Endothelial cell of umbilical vein (primary cell): ENCODE results near the gene INPP5B. TPM values are rescaled to one million over a fixed set of nuclear protein-coding genes. Genes with fewer than 3 reads are reported as not detected.
A peak's percentile ranks its signal among the peaks of the same experiment; 100 is the strongest.

Source experiments
- BruUV-seq: library from RNA; stranded (reverse); fragments of 400-500 nt; replicated peaks from 2 replicates; lab custom pipeline; 2021; lab: Mats Ljungman, UMichigan
- CTCF ChIA-PET: fragments of 300-600, 350-600 bp; sonication (Branson Sonifier 250); formaldehyde crosslinking; loops from one replicate; lab custom pipeline; 2021; ENCODE audit warnings: antibody characterized with exemption, inconsistent platforms; lab: Charles Lee
- POLR2A ChIA-PET: fragments of 300-600, 350-600 bp; sonication (Branson Sonifier 250); formaldehyde crosslinking; loops from one replicate; lab custom pipeline; 2021; ENCODE audit warnings: antibody characterized with exemption, inconsistent platforms; lab: Charles Lee
- DNase-seq: peaks from one replicate; pipeline ENCODE4 v3.0.0-alpha.2; 2011; ENCODE audit warnings: low read depth, low spot score
- FAIRE-seq: peaks from 2 replicates; lab custom pipeline; 2011; peaks lifted over from hg19 to GRCh38; lab: Jason Lieb, UNC
- H2AFZ ChIP-seq: 2 replicates; pipeline ENCODE4 v1.6.0; 2012; ENCODE audit warnings: low read depth, low read length, control low read depth, inconsistent platforms
- H3K27ac ChIP-seq: 2 replicates; pipeline ENCODE4 v1.5.1; 2011; ENCODE audit warnings: low read depth, mild to moderate bottlenecking, control low read depth, low read length, moderate library complexity; ENCODE audit not compliant: insufficient read depth
- H3K27me3 ChIP-seq, 2 experiments: 2 replicates each; pipeline versions ENCODE4 v1.6.0 to v1.6.1; 2011; ENCODE audit warnings: low read length in 2 of 2, mixed read lengths in 1 of 2; ENCODE audit not compliant: control insufficient read depth in 2 of 2, insufficient read depth in 2 of 2
- H3K36me3 ChIP-seq, 2 experiments: 2 replicates in 1 of 2; 3 replicates in 1 of 2; pipeline ENCODE4 v1.5.1; 2011; ENCODE audit warnings: low read length in 2 of 2, mild to moderate bottlenecking in 1 of 2, moderate library complexity in 1 of 2; ENCODE audit not compliant: control insufficient read depth in 2 of 2, insufficient read depth in 2 of 2; ENCODE audit errors: extremely low read depth in 1 of 2
- H3K4me1 ChIP-seq: 3 replicates; pipeline ENCODE4 v1.5.1; 2011; ENCODE audit warnings: mild to moderate bottlenecking, low read length; ENCODE audit not compliant: control insufficient read depth, insufficient read depth; ENCODE audit errors: extremely low read depth
- H3K4me2 ChIP-seq: 2 replicates; pipeline ENCODE4 v1.6.1; 2011; ENCODE audit warnings: low read length, control low read depth, mixed read lengths; ENCODE audit not compliant: insufficient read depth
- H3K4me3 ChIP-seq, 3 experiments: fragments of 200-600 bp in 1 of 3; sonication (generic), shearing (Covaris generic) in 1 of 3; replicated peaks in 1 of 3; 2 replicates each; pipeline ENCODE4 v1.5.1; 2011 to 2016; ENCODE audit warnings: control low read depth in 3 of 3, low read length in 3 of 3, mild to moderate bottlenecking in 2 of 3, inconsistent platforms in 1 of 3, low read depth in 1 of 3, moderate library complexity in 1 of 3; ENCODE audit not compliant: insufficient read depth in 1 of 3
- H3K79me2 ChIP-seq: 2 replicates; pipeline ENCODE4 v1.6.0; 2012; ENCODE audit warnings: low read length, inconsistent platforms; ENCODE audit not compliant: control insufficient read depth, insufficient read depth
- H3K9ac ChIP-seq: replicated peaks from 2 replicates; pipeline ENCODE3; 2011; ENCODE audit warnings: low read length, control low read depth; ENCODE audit not compliant: insufficient read depth; ENCODE audit errors: extremely low read depth
- H3K9me1 ChIP-seq: replicated peaks from 3 replicates; pipeline ENCODE4 v1.6.0; 2011; ENCODE audit warnings: mild to moderate bottlenecking, low read length; ENCODE audit not compliant: control insufficient read depth, insufficient read depth; ENCODE audit errors: extremely low read depth
- H3K9me3 ChIP-seq: replicated peaks from 2 replicates; pipeline ENCODE4 v1.5.1; 2012; ENCODE audit warnings: low read length, inconsistent platforms; ENCODE audit not compliant: control insufficient read depth, insufficient read depth
- H4K20me1 ChIP-seq: replicated peaks from 2 replicates; pipeline ENCODE3; 2011; ENCODE audit warnings: mild to moderate bottlenecking, low read length; ENCODE audit not compliant: control insufficient read depth, insufficient read depth; ENCODE audit errors: extremely low read depth
- EZH2 ChIP-seq: IDR thresholded peaks from 2 replicates; pipeline ENCODE4 v1.6.1; 2012; ENCODE audit warnings: borderline replicate concordance, low read depth, mild to moderate bottlenecking, moderate library complexity, low read length, inconsistent platforms; ENCODE audit not compliant: severe bottlenecking
- FOS ChIP-seq: IDR thresholded peaks from 2 replicates; pipeline ENCODE4 v1.6.1; 2011; ENCODE audit warnings: mild to moderate bottlenecking, low read length, moderate library complexity, borderline replicate concordance; ENCODE audit not compliant: insufficient read depth
- JUN ChIP-seq: IDR thresholded peaks from 2 replicates; pipeline ENCODE4 v1.6.1; 2011; ENCODE audit warnings: borderline replicate concordance, low read depth; ENCODE audit not compliant: insufficient read length, insufficient read depth
- POLR2A ChIP-seq: IDR thresholded peaks from 2 replicates; pipeline ENCODE4 v1.6.1; 2012; ENCODE audit warnings: low read depth, mild to moderate bottlenecking, control low read depth, low read length
- POLR2AphosphoS5 ChIP-seq: IDR thresholded peaks from 2 replicates; pipeline ENCODE4 v1.6.1; 2012; ENCODE audit warnings: low read depth, mild to moderate bottlenecking, control low read depth, low read length, moderate library complexity; ENCODE audit not compliant: insufficient read depth
- dilution Hi-C: fragments of 300-500 bp; cut with MboI; formaldehyde crosslinking; loops from one replicate; pipeline ENCODE4 v1.15.0; 2019; ENCODE audit warnings: low sequenced_read_pairs; ENCODE audit not compliant: extremely low pct_ligation_motif_present
- intact Hi-C: fragments of 100-400 bp; cut with micrococcal nuclease; formaldehyde crosslinking; loops from one replicate; pipeline ENCODE4 v1.10.0; 2022
- polyA plus RNA-seq, 4 experiments: library from polyadenylated mRNA; depleted of rRNA in 3 of 4; stranded (reverse) in 3 of 4; unstranded in 1 of 4; fragments of >200 nt; gene quantifications; 2 replicates each; pipeline versions ENCODE4 v1.2.1 to v1.2.3, GENCODE V29; 2011 to 2012; ENCODE audit warnings: missing spikeins in 1 of 4
- total RNA-seq: library from RNA; stranded (reverse); gene quantifications from 2 replicates; pipeline ENCODE4 v1.2.3, GENCODE V29; 2021
- TF ChIP-seq, protein P1 (sequence below): IDR thresholded peaks from 2 replicates; pipeline ENCODE4 v1.6.1; 2011; ENCODE audit not compliant: insufficient read depth, insufficient read length
- TF ChIP-seq, protein P2 (sequence below), 2 donors: IDR thresholded peaks; 1 replicate in 1 of 2; 2 replicates in 1 of 2; pipeline ENCODE4 v1.5.1; 2011; ENCODE audit warnings: low read length in 2 of 2, mild to moderate bottlenecking in 2 of 2, moderate library complexity in 2 of 2, control low read depth in 1 of 2, inconsistent platforms in 1 of 2, low read depth in 1 of 2; ENCODE audit not compliant: insufficient read depth in 1 of 2; ENCODE audit errors: extremely low read depth in 1 of 2

INPP5B gene
- total and polyA plus RNA-seq, 2 donors (not counting 3 experiments of a cell fraction or from before 2014, with no cell fraction given), result 7.4 to 14.7 TPM

- TF ChIP-seq FOS (no peak), POLR2AphosphoS5 (no peak), POLR2A (no peak), EZH2 (no peak)
- intact Hi-C loops, result loop anchor here (5.0 kb wide), 1 partner anchor 55 kb away; the partner anchor contains the start of gene INPP5B
- FAIRE-seq, result no peak
- Histone ChIP-seq H4K20me1 (no peaks in the 10 kb centered on the region), H3K9ac (no peak overlapping the region), H3K27me3 (no peaks in the 10 kb centered on the region), H3K4me2 (no peak overlapping the region), H3K9me3 (no peaks in the 10 kb centered on the region), H3K4me1 (no peaks in the 10 kb centered on the region), H3K36me3 (peaks cover 2 to 12% of the 10 kb centered on the region in 2 experiments), H3K79me2 (no peaks in the 10 kb centered on the region), H3K4me3 (no peak overlapping the region), H3K27ac (no peak overlapping the region), H2AFZ (no peak overlapping the region), H3K9me1 (no peaks in the 10 kb centered on the region)
- ChIA-PET CTCF (no interaction called here), POLR2A (interaction anchor here (0.6 kb wide), 1 partner anchor 101 kb away, joined by 4 read pairs; no protein-coding TSS in a partner anchor)
- no peak for DNase-seq
- BruUV-seq, result no TSS peak
- dilution Hi-C loops, result no loop called here
Measured at GRCh38 chr1:37892151-37893047, 54.5 kb downstream of the INPP5B start.

- Histone ChIP-seq H3K9me3 (no peaks in the 10 kb centered on the region), H3K27me3 (no peaks in the 10 kb centered on the region), H3K9me1 (no peaks in the 10 kb centered on the region), H2AFZ (no peak overlapping the region), H3K4me1 (no peaks in the 10 kb centered on the region), H3K9ac (no peak overlapping the region), H3K36me3 (peaks cover 2 to 22% of the 10 kb centered on the region in 2 experiments), H3K79me2 (no peaks in the 10 kb centered on the region), H4K20me1 (no peaks in the 10 kb centered on the region), H3K27ac (no peak overlapping the region), H3K4me3 (no peak overlapping the region), H3K4me2 (no peak overlapping the region)
- dilution Hi-C loops (no loop called here), intact Hi-C loops (loop anchor here (1.0 to 5.0 kb wide), 3 partner anchors 57 to 129 kb away; partner anchors contain the start of gene INPP5B)
- DNase-seq (peak; percentile 54), FAIRE-seq (peak; percentile 33)
- POLR2A ChIA-PET, result no interaction called here
- CTCF ChIA-PET, result interaction anchor here (0.7 kb wide), 1 partner anchor 15 kb away, joined by 4 read pairs; no protein-coding TSS in a partner anchor
- no peak for TF ChIP-seq JUN
- TF ChIP-seq, protein P1, sequence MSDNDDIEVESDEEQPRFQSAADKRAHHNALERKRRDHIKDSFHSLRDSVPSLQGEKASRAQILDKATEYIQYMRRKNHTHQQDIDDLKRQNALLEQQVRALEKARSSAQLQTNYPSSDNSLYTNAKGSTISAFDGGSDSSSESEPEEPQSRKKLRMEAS, result no peak
- TF ChIP-seq, protein P2, sequence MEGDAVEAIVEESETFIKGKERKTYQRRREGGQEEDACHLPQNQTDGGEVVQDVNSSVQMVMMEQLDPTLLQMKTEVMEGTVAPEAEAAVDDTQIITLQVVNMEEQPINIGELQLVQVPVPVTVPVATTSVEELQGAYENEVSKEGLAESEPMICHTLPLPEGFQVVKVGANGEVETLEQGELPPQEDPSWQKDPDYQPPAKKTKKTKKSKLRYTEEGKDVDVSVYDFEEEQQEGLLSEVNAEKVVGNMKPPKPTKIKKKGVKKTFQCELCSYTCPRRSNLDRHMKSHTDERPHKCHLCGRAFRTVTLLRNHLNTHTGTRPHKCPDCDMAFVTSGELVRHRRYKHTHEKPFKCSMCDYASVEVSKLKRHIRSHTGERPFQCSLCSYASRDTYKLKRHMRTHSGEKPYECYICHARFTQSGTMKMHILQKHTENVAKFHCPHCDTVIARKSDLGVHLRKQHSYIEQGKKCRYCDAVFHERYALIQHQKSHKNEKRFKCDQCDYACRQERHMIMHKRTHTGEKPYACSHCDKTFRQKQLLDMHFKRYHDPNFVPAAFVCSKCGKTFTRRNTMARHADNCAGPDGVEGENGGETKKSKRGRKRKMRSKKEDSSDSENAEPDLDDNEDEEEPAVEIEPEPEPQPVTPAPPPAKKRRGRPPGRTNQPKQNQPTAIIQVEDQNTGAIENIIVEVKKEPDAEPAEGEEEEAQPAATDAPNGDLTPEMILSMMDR (IDR thresholded peaks at IDR 0.05; ENCODE audit: extremely low read depth in 1 of 2, insufficient read depth in 1 of 2, low read depth in 1 of 2, low read length in 2 of 2), result peak; percentile 25 to 29
- BruUV-seq, result no TSS peak
Measured at GRCh38 chr1:37890378-37891014, 56.4 kb downstream of the INPP5B start.
